Endothelial cell (in vitro differentiated cells): ENCODE results near the gene MSRB2. TPM values are rescaled to one million over a fixed set of nuclear protein-coding genes. Genes with fewer than 3 reads are reported as not detected.

Source experiments
- DNase-seq: peaks from one replicate; pipeline ENCODE4 v3.0.0; 2021; ENCODE audit warnings: low spot score
- H3K27ac Mint-ChIP-seq: one replicate; pipeline ENCODE4 v1.8.0; 2021; ENCODE audit warnings: mixed read lengths, inconsistent platforms; ENCODE audit not compliant: unreplicated experiment
- H3K27me3 Mint-ChIP-seq: one replicate; pipeline ENCODE4 v1.8.0; 2021; ENCODE audit warnings: mild to moderate bottlenecking, moderate library complexity, mixed read lengths, inconsistent platforms; ENCODE audit not compliant: unreplicated experiment
- H3K36me3 Mint-ChIP-seq: one replicate; pipeline ENCODE4 v1.8.0; 2021; ENCODE audit warnings: mild to moderate bottlenecking, low read depth, mixed read lengths, inconsistent platforms; ENCODE audit not compliant: unreplicated experiment
- H3K4me1 Mint-ChIP-seq: one replicate; pipeline ENCODE4 v1.8.0; 2021; ENCODE audit warnings: mild to moderate bottlenecking, mixed read lengths, inconsistent platforms; ENCODE audit not compliant: unreplicated experiment
- H3K4me3 Mint-ChIP-seq: one replicate; pipeline ENCODE4 v1.8.0; 2021; ENCODE audit warnings: mild to moderate bottlenecking, mixed read lengths, inconsistent platforms; ENCODE audit not compliant: unreplicated experiment
- H3K9me3 Mint-ChIP-seq: one replicate; pipeline ENCODE4 v1.8.0; 2021; ENCODE audit warnings: mixed read lengths, inconsistent platforms; ENCODE audit not compliant: unreplicated experiment
- CTCF ChIP-seq: fragments of 200-600 bp; sonication (generic); IDR thresholded peaks from one replicate; pipeline ENCODE4 v1.5.0; 2021; ENCODE audit warnings: antibody characterized with exemption; ENCODE audit not compliant: unreplicated experiment
- total RNA-seq: library from RNA; stranded (reverse); fragmentation: NEBNext Ultra II Directional; extraction: Animal tissue kit (Norgen Biotek cat#: 25700); gene quantifications from one replicate; pipeline ENCODE4 v1.2.1, GENCODE V29; 2021; ENCODE audit not compliant: unreplicated experiment

Gene MSRB2
- total RNA-seq, 1 donor from 2014 or later, result 29.9 TPM

GRCh38 chr10:23171232-23171876, 76.0 kb downstream of the MSRB2 start:
- no peak for TF ChIP-seq CTCF
- peaks cover 24% of the 10 kb centered on the region for H3K27me3 Mint-ChIP-seq
- peak; percentile 74 for DNase-seq
- H3K27ac Mint-ChIP-seq, result no peak overlapping the region
- H3K4me1 Mint-ChIP-seq, result peaks cover 8% of the 10 kb centered on the region
- H3K4me3 Mint-ChIP-seq, result no peak overlapping the region
- H3K9me3 Mint-ChIP-seq, result no peaks in the 10 kb centered on the region
- H3K36me3 Mint-ChIP-seq, result no peaks in the 10 kb centered on the region

Other genes with a start within 250 kb of the MSRB2 start
- 2.1 TPM for gene ARMC3, start 167.5 kb upstream of the MSRB2 start, total RNA-seq
- not detected for gene PTF1A, start 96.7 kb downstream of the MSRB2 start, total RNA-seq
- gene C10orf67, start 249.2 kb downstream of the MSRB2 start, total RNA-seq, result not detected